Measurements from ENCODE around the gene INSIG1.

DNA sequence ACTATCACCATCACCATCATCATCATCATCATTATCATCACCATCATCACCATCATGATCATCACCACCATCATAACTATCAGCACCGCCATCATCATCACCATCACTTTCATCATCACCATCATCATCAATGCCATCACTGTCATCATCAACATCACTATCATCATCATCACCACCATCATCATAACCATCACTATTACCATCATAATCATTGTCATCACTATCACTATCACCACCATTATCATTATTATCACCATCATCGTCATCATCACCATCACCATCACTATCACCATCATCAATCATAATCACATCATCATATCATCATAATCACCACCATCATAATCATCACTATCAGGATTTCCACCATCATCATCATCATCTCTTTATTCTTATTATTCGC lies 20.6 kb downstream of the INSIG1 start:
- no peak for TF ChIP-seq CTCF (IDR thresholded peaks at IDR 0.05; ENCODE audit: insufficient read depth, low read depth, low read length)
- TF ChIP-seq EZH2 (IDR thresholded peaks at IDR 0.05; ENCODE audit: insufficient read depth, low read length), result no peak

All from astrocyte (in vitro differentiated cells and primary cell).